Adipose tissue (tissue), 3 donors: ENCODE measurements around the gene CFAP58. TPM values are rescaled to one million over a fixed set of nuclear protein-coding genes. Genes with fewer than 3 reads are reported as not detected.

ENCODE experiments used
- H3K27ac ChIP-seq: one replicate; pipeline ENCODE4 v1.5.1; 2013; ENCODE audit warnings: low read depth, low read length
- WGBS, 3 donors: extraction: QIAGEN DNeasy Blood & Tissue Kit; methylation state at CpG; one replicate each; pipeline ENCODE4 v1.1.7; 2013; 5-methylcytosine and 5-hydroxymethylcytosine counted together
- polyA plus RNA-seq, 3 donors: library from polyadenylated mRNA; stranded (reverse); fragments of 200-250 nt; gene quantifications; one replicate each; pipeline ENCODE4 v1.2.3, GENCODE V29; 2013
- donor health status: healthy with polysubstance abuse.
- donor health status: Bipolar disorder and iron deficiency.
- donor health status: healthy.

Gene CFAP58, protein sequence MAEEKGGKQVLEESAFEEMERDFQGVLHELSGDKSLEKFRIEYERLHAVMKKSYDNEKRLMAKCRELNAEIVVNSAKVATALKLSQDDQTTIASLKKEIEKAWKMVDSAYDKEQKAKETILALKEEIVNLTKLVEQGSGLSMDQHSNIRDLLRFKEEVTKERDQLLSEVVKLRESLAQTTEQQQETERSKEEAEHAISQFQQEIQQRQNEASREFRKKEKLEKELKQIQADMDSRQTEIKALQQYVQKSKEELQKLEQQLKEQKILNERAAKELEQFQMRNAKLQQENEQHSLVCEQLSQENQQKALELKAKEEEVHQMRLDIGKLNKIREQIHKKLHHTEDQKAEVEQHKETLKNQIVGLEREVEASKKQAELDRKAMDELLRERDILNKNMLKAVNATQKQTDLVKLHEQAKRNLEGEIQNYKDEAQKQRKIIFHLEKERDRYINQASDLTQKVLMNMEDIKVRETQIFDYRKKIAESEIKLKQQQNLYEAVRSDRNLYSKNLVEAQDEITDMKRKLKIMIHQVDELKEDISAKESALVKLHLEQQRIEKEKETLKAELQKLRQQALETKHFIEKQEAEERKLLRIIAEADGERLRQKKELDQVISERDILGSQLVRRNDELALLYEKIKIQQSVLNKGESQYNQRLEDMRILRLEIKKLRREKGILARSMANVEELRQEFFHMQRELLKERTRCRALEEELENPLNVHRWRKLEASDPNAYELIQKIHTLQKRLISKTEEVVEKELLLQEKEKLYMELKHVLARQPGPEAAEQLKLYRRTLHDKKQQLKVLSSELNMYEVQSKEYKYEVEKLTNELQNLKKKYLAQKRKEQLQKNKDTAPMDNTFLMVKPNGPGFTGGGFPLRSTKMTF
- under 1 TPM in 2 of 3 donors, not detected in 1; 0.05 to 0.09 TPM for polyA plus RNA-seq

DNA sequence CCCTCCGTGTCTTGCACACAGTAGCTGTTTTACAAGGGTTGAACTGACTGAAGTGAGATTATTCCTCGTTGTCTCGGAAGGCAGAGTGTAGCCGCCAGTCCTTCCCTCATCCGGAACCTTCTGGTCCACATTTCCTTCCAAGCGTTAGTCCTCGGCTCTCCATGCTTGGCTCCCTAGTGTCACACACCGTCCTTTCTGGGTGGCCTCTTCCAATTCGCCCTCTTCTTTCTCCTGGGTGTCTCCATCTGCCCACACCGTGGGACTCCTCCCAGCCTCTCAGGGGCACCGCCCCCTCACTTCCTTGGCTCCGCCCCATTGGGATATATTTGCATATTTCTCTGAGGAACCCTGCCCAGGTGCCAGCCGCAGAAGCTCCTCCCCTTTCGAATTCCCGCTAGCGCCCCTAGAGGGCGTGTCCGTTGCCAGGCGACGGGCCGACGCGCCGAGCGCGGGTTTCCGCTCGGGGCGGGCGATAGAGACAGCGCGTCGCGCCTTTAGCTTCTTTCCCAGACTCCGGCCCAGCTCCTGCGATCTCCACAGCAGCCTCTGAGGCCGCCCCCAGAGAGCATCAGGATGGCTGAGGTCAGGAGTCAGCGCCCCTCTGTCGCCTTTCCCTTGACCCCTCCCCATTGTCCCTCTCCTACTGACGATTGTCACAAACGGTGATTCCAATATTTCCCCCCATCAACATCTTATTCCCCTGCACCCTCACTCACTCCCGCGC lies at the start of gene CFAP58:
CFAP58 (plus strand) TSS at position 509 of the 724 bp plus-strand sequence; CDS start at position 574, 65 bp downstream.
- no peak within 1 kb of the TSS for H3K27ac ChIP-seq
- 1 to 3% (median 2%) methylated on average over 41 to 43 of the region's 43 CpGs for WGBS, 3 donors

DNA sequence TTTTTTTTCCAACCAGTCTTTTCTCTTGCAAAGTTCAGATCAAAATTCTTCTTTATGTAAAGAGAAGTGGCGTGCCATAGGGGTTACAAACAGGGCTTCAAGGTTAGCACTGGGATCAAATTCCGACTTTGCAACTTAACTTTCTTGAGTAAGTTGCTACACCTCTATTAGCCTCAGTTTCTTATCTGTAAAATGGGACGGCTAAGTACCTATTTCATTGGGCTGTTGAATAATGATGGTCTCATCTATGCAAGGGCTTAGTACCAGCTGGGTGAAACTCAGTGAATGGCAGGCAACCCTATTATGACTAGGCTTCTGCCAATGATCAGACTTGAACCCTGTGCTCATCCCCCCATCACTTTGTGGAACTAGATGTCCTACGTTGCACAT lies 49.3 kb upstream of the CFAP58 start:
- 89 to 94% (median 92%) methylated on average over 4 of the region's 4 CpGs for WGBS, 3 donors
- no peak overlapping the region for H3K27ac ChIP-seq

- no peak overlapping the region for H3K27ac ChIP-seq
- WGBS, 3 donors: 58 to 73% (median 70%) methylated on average over 8 of the region's 8 CpGs
These were observed 48.7 kb upstream of the CFAP58 start for GRCh38 chr10:104304927-104305326.

GRCh38 chr10:104306897-104307296 lies 46.7 kb upstream of the CFAP58 start:
- 69 to 90% (median 78%) methylated on average over 3 of the region's 3 CpGs for WGBS, 3 donors
- no peak overlapping the region for H3K27ac ChIP-seq

- 68 to 74% (median 70%) methylated on average over 10 of the region's 10 CpGs for WGBS, 3 donors
- H3K27ac ChIP-seq: no peak overlapping the region
These were observed 45.8 kb upstream of the CFAP58 start for GRCh38 chr10:104307576-104308438.

DNA sequence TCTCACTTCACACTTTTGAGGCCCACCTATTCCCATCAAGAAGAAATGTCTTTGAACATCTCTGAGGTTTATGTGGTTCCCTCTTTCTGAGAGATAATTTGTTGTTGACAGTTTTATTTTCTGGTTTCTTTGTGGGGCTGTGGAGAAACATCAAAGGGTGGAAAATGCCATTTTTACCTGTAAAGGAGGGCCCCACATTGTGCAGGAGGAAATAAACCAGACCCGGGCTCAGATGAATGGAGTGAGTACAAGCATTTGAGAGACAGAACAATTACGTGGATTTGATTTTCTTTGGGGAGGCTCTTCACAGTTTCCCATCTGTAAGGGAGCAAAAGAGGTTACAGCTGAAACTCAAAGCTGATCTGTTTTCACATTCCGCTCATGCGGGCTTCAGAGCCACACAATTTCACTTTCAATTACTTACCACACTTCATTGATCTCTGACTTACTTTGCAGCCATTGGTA lies 45.2 kb upstream of the CFAP58 start:
- WGBS, 3 donors: 55 to 88% (median 79%) methylated on average over 4 of the region's 4 CpGs
- no peak overlapping the region for H3K27ac ChIP-seq

GRCh38 chr10:104309980-104310978 lies 43.4 kb upstream of the CFAP58 start:
- WGBS, 3 donors: 75 to 79% (median 77%) methylated on average over 15 of the region's 15 CpGs

GRCh38 chr10:104311184-104311720 lies 42.4 kb upstream of the CFAP58 start:
- WGBS, 3 donors: 85 to 88% (median 87%) methylated on average over 5 of the region's 5 CpGs
- peak overlapping the region; percentile 63 for H3K27ac ChIP-seq

More at GRCh38 chr10:104309980-104310978, 43.4 kb upstream of the CFAP58 start:
- no peak overlapping the region for H3K27ac ChIP-seq

GRCh38 chr10:104314591-104315485 lies 38.8 kb upstream of the CFAP58 start:
- WGBS, 3 donors: 90 to 93% (median 91%) methylated on average over 43 of the region's 43 CpGs

DNA sequence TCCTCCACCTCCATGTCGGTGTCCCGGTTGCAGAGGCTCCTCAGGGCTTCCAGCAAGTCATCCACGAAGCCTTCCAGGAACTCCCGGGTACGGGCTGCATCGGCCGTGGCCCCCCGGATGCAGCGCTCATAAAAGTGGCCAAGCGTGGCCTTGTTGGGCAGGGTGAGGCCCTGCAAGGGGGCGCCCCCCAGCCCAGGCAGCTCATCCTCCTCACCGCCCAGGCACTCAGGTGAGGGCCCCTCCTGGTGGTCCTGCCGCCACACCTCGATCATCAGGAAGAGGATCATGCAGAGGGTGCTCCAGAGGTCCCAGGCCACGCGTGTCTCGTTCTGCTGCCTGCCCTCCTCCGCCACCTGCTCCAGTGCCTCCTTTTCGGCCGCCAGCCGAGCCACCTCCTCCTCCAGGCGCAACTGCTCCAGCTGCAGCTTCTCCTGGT lies 38.1 kb upstream of the CFAP58 start:
- no peak overlapping the region for H3K27ac ChIP-seq
- WGBS, 3 donors: 97 to 98% (median 98%) methylated on average over 20 to 22 of the region's 22 CpGs

More at GRCh38 chr10:104314591-104315485, 38.8 kb upstream of the CFAP58 start:
- H3K27ac ChIP-seq: no peak overlapping the region

GRCh38 chr10:104316321-104317099 lies 37.1 kb upstream of the CFAP58 start:
- WGBS, 3 donors: 87 to 94% (median 91%) methylated on average over 9 of the region's 9 CpGs
- no peak overlapping the region for H3K27ac ChIP-seq

- no peak overlapping the region for H3K27ac ChIP-seq
- 42 to 67% (median 52%) methylated on average over 6 of the region's 6 CpGs for WGBS, 3 donors
These were observed 36.3 kb upstream of the CFAP58 start for GRCh38 chr10:104317269-104317710.

GRCh38 chr10:104317726-104318299 lies 35.8 kb upstream of the CFAP58 start:
- H3K27ac ChIP-seq: no peak overlapping the region
- WGBS, 3 donors: 74 to 83% (median 78%) methylated on average over 7 of the region's 7 CpGs

DNA sequence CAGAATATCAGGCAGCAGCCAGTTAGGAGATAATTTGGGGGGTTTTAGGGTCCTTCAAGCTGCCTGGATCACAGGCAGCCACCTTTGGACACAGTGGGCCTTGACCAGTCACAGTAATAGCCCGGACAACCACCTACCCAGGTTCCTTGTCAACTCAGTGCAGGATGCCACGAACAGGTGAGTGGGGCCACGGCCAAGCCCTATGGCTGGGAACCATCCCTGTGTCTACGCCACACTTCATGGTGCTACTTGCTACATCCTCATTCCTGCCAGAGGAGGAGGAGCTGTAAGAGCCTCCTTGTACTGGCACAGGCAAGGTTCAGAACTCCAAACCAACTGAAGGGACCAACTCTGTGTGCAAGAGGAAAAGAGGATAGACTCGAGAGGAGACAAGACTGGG lies 35.3 kb upstream of the CFAP58 start:
- WGBS, 3 donors: 89 to 95% (median 93%) methylated on average over 5 of the region's 5 CpGs
- no peak overlapping the region for H3K27ac ChIP-seq
